Measurements from ENCODE around the gene STX11.

The STX11 gene

DNA sequence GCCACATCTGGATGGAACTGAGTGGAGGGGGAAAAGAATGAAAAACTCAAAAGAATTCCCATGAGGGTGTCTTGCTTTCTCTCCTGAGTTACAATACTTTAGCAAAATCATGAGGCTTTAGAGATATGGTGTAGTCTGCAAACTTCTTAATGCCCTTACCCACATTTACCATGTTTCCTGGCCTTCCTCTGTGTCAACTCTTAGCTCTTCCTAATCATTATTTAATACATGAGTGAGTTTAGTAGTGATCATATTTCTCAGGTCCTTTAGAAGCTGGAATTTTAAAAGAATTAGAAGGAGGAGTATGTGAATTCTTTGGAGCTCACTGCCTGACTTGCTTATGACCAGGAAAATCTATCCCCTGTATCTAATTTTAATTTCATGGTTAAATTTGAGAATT lies 39.0 kb downstream of the STX11 start:
- Histone ChIP-seq H3K9ac (ENCODE audit: low read length) (no peak overlapping the region), H3K36me3 (ENCODE audit: control insufficient read depth, insufficient read depth, low read length) (no peaks in the 10 kb centered on the region), H3K4me3 (ENCODE audit: low read depth, low read length) (no peak overlapping the region), H3K27me3 (ENCODE audit: control insufficient read depth, insufficient read depth, low read length) (no peaks in the 10 kb centered on the region), H3K9me3 (ENCODE audit: control insufficient read depth, insufficient read depth, low read depth, low read length) (no peaks in the 10 kb centered on the region), H3K27ac (ENCODE audit: low read depth, low read length) (no peak overlapping the region), H3K4me1 (ENCODE audit: control insufficient read depth, insufficient read depth, low read length) (no peaks in the 10 kb centered on the region)

DNA sequence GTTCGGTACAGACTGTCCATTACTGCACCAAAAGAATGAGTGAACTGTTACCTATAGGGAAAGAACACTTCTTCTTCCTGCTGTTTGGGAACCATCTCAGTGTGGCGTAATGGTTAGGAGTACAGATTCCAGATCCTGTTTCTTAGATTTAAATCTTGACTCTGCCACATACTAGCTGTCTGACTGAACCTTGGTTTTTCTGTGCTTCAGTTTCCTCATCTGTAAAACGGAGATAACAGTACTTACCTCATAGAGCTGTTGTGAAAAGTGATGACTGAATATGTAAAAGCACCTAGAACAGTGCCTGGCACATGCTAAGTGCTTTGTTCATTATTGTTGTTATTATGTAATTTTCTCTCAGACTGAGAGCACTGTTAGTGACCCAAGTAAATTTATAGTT lies 39.8 kb downstream of the STX11 start:
- no peaks in the 10 kb centered on the region for H3K4me1 ChIP-seq (ENCODE audit: control insufficient read depth, insufficient read depth, low read length)
- H3K27me3 ChIP-seq (ENCODE audit: control insufficient read depth, insufficient read depth, low read length), result no peaks in the 10 kb centered on the region
- H3K9me3 ChIP-seq (ENCODE audit: control insufficient read depth, insufficient read depth, low read depth, low read length), result no peaks in the 10 kb centered on the region
- H3K9ac ChIP-seq (ENCODE audit: low read length), result no peak overlapping the region
- H3K27ac ChIP-seq (ENCODE audit: low read depth, low read length), result no peak overlapping the region
- no peak overlapping the region for H3K4me3 ChIP-seq (ENCODE audit: low read depth, low read length)
- no peaks in the 10 kb centered on the region for H3K36me3 ChIP-seq (ENCODE audit: control insufficient read depth, insufficient read depth, low read length)

DNA sequence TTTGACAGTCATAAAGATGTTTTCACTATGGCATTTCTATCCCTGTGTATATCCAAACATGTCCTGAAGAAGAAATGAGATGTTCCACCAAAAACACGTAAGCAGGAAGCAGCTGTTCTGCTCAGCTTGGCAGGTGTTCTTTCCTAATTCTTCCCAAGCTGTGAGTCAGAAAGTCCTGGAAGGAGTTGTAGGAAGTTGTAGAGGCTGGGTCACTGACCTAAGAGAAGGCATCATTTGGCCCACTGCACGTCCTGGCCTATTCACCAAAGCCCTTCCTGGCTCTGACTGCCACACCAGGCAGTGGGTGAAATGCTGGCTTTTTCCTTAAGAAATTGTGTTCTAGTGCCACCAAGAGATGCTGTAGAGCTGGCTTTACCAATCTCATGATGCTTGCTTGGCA lies 40.3 kb downstream of the STX11 start:
- Histone ChIP-seq H3K4me3 (ENCODE audit: low read depth, low read length) (no peak overlapping the region), H3K36me3 (ENCODE audit: control insufficient read depth, insufficient read depth, low read length) (no peaks in the 10 kb centered on the region), H3K27me3 (ENCODE audit: control insufficient read depth, insufficient read depth, low read length) (no peaks in the 10 kb centered on the region), H3K9me3 (ENCODE audit: control insufficient read depth, insufficient read depth, low read depth, low read length) (no peaks in the 10 kb centered on the region), H3K9ac (ENCODE audit: low read length) (no peak overlapping the region), H3K27ac (ENCODE audit: low read depth, low read length) (no peak overlapping the region), H3K4me1 (ENCODE audit: control insufficient read depth, insufficient read depth, low read length) (no peaks in the 10 kb centered on the region)

DNA sequence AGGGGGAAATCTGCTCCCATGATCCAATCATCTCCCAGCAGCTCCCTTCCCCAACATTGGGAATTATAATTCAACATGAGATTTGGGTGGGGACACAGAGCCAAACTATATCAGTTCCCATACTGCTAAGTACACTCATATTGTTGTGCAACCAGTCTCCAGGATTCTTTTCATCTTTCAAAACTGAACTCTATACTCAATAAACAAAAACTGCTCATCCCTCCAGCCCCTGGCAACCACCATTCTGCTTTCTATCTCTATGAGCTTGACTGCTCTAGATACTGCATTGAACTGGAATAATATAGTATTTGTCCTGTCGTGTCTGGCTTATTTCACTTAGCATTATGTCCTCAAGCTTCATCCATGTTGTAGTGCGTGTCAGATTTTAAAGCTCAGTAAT lies 42.9 kb downstream of the STX11 start:
- no peaks in the 10 kb centered on the region for H3K36me3 ChIP-seq (ENCODE audit: control insufficient read depth, insufficient read depth, low read length)
- H3K27me3 ChIP-seq (ENCODE audit: control insufficient read depth, insufficient read depth, low read length), result no peaks in the 10 kb centered on the region
- H3K4me3 ChIP-seq (ENCODE audit: low read depth, low read length), result no peak overlapping the region
- no peak overlapping the region for H3K9ac ChIP-seq (ENCODE audit: low read length)
- no peak overlapping the region for H3K27ac ChIP-seq (ENCODE audit: low read depth, low read length)
- H3K9me3 ChIP-seq (ENCODE audit: control insufficient read depth, insufficient read depth, low read depth, low read length), result no peaks in the 10 kb centered on the region
- H3K4me1 ChIP-seq (ENCODE audit: control insufficient read depth, insufficient read depth, low read length), result no peaks in the 10 kb centered on the region

DNA sequence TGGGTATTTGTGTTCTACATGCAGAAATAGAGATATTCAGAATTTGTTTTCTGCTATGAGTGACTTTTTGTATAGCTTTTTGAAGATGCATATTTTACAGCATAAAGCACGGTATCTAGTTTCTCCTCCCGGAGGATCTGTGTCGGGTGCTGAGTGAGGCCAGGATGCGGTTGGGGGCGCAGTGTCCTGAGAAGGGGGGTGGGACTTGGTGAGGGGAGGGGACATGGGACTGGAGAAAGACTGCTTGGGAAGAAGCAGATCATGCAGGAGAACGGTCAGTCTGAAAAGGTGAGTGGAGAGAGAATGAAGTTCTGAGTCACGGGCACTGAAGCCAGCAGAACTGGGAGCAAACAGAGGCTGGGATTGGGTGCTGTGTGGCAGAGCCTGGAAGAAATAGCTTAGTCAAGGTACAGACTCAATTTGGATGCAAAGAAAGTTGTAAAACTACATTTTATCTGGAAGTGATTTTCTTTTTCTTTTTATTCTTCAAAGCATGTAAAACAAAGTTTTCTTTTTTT lies 44.0 kb downstream of the STX11 start:
- Histone ChIP-seq H3K36me3 (ENCODE audit: control insufficient read depth, insufficient read depth, low read length) (no peaks in the 10 kb centered on the region), H3K4me1 (ENCODE audit: control insufficient read depth, insufficient read depth, low read length) (no peaks in the 10 kb centered on the region), H3K27ac (ENCODE audit: low read depth, low read length) (no peak overlapping the region), H3K9me3 (ENCODE audit: control insufficient read depth, insufficient read depth, low read depth, low read length) (no peaks in the 10 kb centered on the region), H3K4me3 (ENCODE audit: low read depth, low read length) (no peak overlapping the region), H3K9ac (ENCODE audit: low read length) (no peak overlapping the region), H3K27me3 (ENCODE audit: control insufficient read depth, insufficient read depth, low read length) (no peaks in the 10 kb centered on the region)

DNA sequence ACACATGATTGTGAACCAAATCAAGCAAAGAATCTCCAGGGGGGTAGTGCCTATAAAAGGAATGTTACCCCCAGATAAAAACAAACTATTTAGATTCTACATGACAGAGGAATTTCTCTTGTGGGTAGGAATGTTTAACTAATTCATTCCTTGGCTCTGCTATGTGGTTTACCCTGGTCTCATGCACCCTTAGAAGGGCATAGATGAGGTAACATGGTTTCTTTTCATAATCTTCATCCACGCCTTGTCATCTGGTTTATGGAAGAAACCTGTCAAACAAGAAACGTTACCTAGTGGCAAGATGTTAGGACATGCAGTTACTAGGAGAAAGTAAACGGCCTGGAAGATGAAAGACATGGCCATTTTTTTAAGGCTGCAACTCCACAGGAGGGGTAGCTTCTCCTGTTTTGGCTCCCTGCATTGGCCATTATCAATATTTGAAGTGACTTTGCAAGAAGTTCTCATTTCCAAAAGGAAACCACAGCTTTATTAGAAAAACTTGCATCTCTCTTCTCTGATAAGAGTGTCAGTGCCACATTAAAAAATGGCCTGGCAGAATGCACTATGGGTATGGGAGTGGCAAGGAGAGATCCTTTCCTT lies 45.5 kb downstream of the STX11 start:
- Histone ChIP-seq H3K27me3 (ENCODE audit: control insufficient read depth, insufficient read depth, low read length) (no peaks in the 10 kb centered on the region), H3K36me3 (ENCODE audit: control insufficient read depth, insufficient read depth, low read length) (no peaks in the 10 kb centered on the region), H3K9me3 (ENCODE audit: control insufficient read depth, insufficient read depth, low read depth, low read length) (0 out of 2 replicates have a peak, but pooled peaks cover 6% of the 10 kb centered on the region), H3K27ac (ENCODE audit: low read depth, low read length) (no peak overlapping the region), H3K4me1 (ENCODE audit: control insufficient read depth, insufficient read depth, low read length) (no peaks in the 10 kb centered on the region), H3K4me3 (ENCODE audit: low read depth, low read length) (no peak overlapping the region), H3K9ac (ENCODE audit: low read length) (no peak overlapping the region)

DNA sequence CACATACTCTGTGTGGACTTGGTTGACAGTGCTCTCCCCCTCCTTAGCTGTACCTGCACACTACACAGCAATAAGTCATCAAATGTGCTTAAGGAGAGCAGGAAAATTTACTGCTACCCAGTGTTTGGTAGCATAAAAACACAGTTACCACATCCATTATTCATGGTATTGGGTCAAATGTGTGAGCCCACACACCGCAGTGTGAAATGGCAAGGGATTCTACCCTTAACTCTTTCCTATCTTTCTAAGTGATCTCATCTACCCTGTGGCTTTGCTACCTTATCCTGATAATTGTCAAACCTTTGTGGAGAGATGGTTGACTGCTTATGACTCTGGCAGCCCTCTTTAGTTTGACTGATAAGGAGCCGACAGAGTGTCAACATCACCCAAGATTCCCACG lies 47.6 kb downstream of the STX11 start:
- Histone ChIP-seq H3K9ac (ENCODE audit: low read length) (no peak overlapping the region), H3K4me3 (ENCODE audit: low read depth, low read length) (no peak overlapping the region)

DNA sequence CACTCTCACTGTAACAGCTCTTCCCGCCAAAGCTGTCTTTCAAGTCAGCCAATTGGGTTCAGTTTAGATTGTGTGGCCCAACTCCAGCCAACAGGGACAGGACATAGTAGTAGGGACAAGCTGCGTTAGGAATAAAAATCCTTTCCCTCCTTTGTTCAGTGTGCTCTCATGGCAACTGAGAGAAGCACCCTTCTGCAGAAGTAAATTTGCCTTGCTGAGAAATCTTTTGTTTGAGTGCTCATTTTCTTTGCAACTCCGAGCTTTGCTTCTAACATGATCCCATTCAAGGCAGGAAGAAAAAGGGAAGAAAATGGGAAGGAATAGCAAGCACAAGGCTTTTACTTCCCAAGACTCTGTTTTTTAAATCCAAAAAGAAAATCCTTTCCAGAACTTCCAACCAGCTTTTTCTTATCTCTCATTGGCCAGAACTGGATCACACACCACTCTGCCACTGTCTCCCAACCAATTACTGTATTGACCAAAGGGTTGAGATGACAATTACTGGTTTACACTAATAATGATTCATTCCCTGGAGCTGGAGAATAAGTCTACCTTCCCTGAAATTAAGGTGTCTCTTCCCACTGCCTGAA lies 52.7 kb downstream of the STX11 start:
- Histone ChIP-seq H3K36me3 (ENCODE audit: control insufficient read depth, insufficient read depth, low read length) (no peaks in the 10 kb centered on the region), H3K27me3 (ENCODE audit: control insufficient read depth, insufficient read depth, low read length) (no peaks in the 10 kb centered on the region), H3K4me1 (ENCODE audit: control insufficient read depth, insufficient read depth, low read length) (no peaks in the 10 kb centered on the region), H3K27ac (ENCODE audit: low read depth, low read length) (no peak overlapping the region), H3K9ac (ENCODE audit: low read length) (no peak overlapping the region), H3K9me3 (ENCODE audit: control insufficient read depth, insufficient read depth, low read depth, low read length) (peaks cover 34% of the 10 kb centered on the region), H3K4me3 (ENCODE audit: low read depth, low read length) (no peak overlapping the region)

More for the DNA sequence above, 47.6 kb downstream of the STX11 start:
- Histone ChIP-seq H3K36me3 (ENCODE audit: control insufficient read depth, insufficient read depth, low read length) (no peaks in the 10 kb centered on the region), H3K4me1 (ENCODE audit: control insufficient read depth, insufficient read depth, low read length) (no peaks in the 10 kb centered on the region), H3K27me3 (ENCODE audit: control insufficient read depth, insufficient read depth, low read length) (no peaks in the 10 kb centered on the region), H3K27ac (ENCODE audit: low read depth, low read length) (no peak overlapping the region), H3K9me3 (ENCODE audit: control insufficient read depth, insufficient read depth, low read depth, low read length) (peaks cover 22% of the 10 kb centered on the region)

DNA sequence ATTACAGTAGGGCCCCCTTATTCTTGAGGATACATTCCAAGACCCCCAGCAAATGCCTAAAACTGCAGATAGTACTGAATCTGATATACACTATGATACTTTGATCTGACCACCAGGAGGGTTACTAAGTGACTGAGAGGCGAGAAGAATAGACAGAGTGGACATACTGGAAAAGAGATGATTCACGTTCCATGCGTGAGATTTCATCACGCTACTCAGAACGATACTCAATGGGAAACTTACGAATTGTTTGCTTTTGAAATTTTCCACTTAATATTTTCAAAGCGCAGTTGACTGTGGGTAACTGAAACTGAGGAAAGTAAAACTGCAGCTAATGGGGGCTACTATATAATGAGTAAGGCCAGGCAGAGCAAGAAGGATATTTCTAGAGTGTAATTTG lies 60.8 kb downstream of the STX11 start:
- Histone ChIP-seq H3K36me3 (ENCODE audit: control insufficient read depth, insufficient read depth, low read length) (no peaks in the 10 kb centered on the region), H3K4me1 (ENCODE audit: control insufficient read depth, insufficient read depth, low read length) (peaks cover 6% of the 10 kb centered on the region; the same call in 1 of the 2 replicates), H3K4me3 (ENCODE audit: low read depth, low read length) (no peak overlapping the region), H3K27me3 (ENCODE audit: control insufficient read depth, insufficient read depth, low read length) (no peaks in the 10 kb centered on the region), H3K9ac (ENCODE audit: low read length) (no peak overlapping the region), H3K27ac (ENCODE audit: low read depth, low read length) (no peak overlapping the region), H3K9me3 (ENCODE audit: control insufficient read depth, insufficient read depth, low read depth, low read length) (0 out of 2 replicates have a peak, but pooled peaks cover 5% of the 10 kb centered on the region)

DNA sequence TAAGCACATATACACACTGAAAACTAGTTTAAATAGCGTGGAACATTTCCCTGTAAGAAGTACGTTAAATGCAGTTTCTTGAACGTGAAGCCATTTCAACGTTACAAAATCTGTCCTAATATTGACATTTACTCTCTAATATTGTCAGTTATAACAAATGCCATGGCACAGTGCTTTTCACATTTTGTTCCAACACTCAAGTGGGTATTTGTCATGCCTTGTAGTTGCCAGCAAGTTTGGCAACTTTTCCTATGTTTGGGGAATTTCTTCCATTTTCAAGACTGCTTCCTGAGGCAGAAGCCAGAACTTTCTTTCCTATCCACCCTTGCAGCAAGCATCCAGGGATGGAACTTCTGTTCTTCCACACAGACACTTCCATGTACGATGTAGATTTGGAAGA lies 63.0 kb downstream of the STX11 start:
- Histone ChIP-seq H3K4me3 (ENCODE audit: low read depth, low read length) (no peak overlapping the region), H3K27ac (ENCODE audit: low read depth, low read length) (no peak overlapping the region), H3K36me3 (ENCODE audit: control insufficient read depth, insufficient read depth, low read length) (no peaks in the 10 kb centered on the region), H3K9ac (ENCODE audit: low read length) (no peak overlapping the region), H3K4me1 (ENCODE audit: control insufficient read depth, insufficient read depth, low read length) (peaks cover 6% of the 10 kb centered on the region; the same call in 1 of the 2 replicates), H3K27me3 (ENCODE audit: control insufficient read depth, insufficient read depth, low read length) (no peaks in the 10 kb centered on the region), H3K9me3 (ENCODE audit: control insufficient read depth, insufficient read depth, low read depth, low read length) (peaks cover 5% of the 10 kb centered on the region; the same call in 1 of the 2 replicates)

DNA sequence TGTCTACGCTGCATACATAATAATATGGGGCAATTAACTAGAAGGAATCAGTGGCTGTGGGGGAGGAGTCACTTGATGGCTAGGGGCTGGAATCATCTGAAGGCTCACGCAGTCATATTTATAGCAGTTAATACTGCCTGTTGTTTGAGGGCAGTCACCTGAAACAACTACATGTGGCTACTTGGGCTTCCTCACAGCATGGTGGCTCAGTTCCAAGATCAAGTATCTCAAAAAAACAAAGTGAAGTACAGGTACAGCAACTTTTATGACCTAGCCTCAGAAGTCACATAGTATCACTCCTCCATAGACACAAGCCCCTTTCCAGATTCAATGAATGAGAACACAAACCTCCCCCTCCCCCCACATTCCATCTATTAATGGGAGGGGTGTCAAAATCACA lies 63.7 kb downstream of the STX11 start:
- Histone ChIP-seq H3K27me3 (ENCODE audit: control insufficient read depth, insufficient read depth, low read length) (no peaks in the 10 kb centered on the region), H3K4me1 (ENCODE audit: control insufficient read depth, insufficient read depth, low read length) (peaks cover 6% of the 10 kb centered on the region; the same call in 1 of the 2 replicates)

More for the DNA sequence above, 63.7 kb downstream of the STX11 start:
- no peak overlapping the region for H3K27ac ChIP-seq (ENCODE audit: low read depth, low read length)
- H3K4me3 ChIP-seq (ENCODE audit: low read depth, low read length), result no peak overlapping the region
- no peaks in the 10 kb centered on the region for H3K36me3 ChIP-seq (ENCODE audit: control insufficient read depth, insufficient read depth, low read length)
- no peak overlapping the region for H3K9ac ChIP-seq (ENCODE audit: low read length)
- peaks cover 5% of the 10 kb centered on the region; the same call in 1 of the 2 replicates for H3K9me3 ChIP-seq (ENCODE audit: control insufficient read depth, insufficient read depth, low read depth, low read length)
